Ascending aorta (tissue), 2 donors: Measurements from ENCODE around the gene PLEK. TPM values are rescaled to one million over a fixed set of nuclear protein-coding genes. Genes with fewer than 3 reads are reported as not detected.

Experiments used
- DNase-seq, 2 donors: peaks; one replicate each; pipeline ENCODE4 v3.0.0-alpha.2; 2019; ENCODE audit warnings: low spot score in 2 of 2
- H3K27ac ChIP-seq, 2 donors: fragments of 200-600 bp; sonication (generic); one replicate each; pipeline ENCODE4 v1.5.1; 2016 to 2017; ENCODE audit warnings: mild to moderate bottlenecking in 1 of 2
- H3K27me3 ChIP-seq: fragments of 200-600 bp; sonication (generic); one replicate; pipeline ENCODE4 v1.5.1; 2017
- H3K36me3 ChIP-seq, 2 donors: fragments of 200-600 bp; sonication (generic); one replicate each; pipeline ENCODE4 v1.5.1; 2016
- H3K4me1 ChIP-seq, 2 donors: fragments of 200-600 bp; sonication (generic); one replicate each; pipeline ENCODE4 v1.5.1; 2016 to 2017; ENCODE audit warnings: mild to moderate bottlenecking in 1 of 2
- H3K4me3 ChIP-seq, 2 donors: fragments of 200-600 bp; sonication (generic); one replicate each; pipeline ENCODE4 v1.5.1; 2016 to 2017; ENCODE audit warnings: mild to moderate bottlenecking in 1 of 2
- H3K9me3 ChIP-seq, 2 donors: fragments of 200-600 bp; sonication (generic); one replicate each; pipeline ENCODE4 v1.5.1; 2016
- CTCF ChIP-seq, 3 experiments: fragments of 200-600 bp in 2 of 3; fragments of 450-650 bp in 1 of 3; sonication (generic) in 2 of 3; IDR thresholded peaks; one replicate each; pipeline ENCODE4 v1.5.1; 2016 to 2019; ENCODE audit warnings: antibody characterized with exemption in 3 of 3, mild to moderate bottlenecking in 1 of 3, moderate library complexity in 1 of 3
- intact Hi-C: fragments of 100-400 bp; cut with DNase I; formaldehyde crosslinking; loops from one replicate; pipeline ENCODE4 v1.15.1; 2023
- total RNA-seq: library from RNA; depleted of rRNA; stranded (reverse); fragments of >200 nt; gene quantifications from one replicate; pipeline ENCODE4 v1.1.0, GENCODE V29; 2016

Gene PLEK
- total RNA-seq, 1 donor from 2014 or later, result 1.5 TPM

DNA sequence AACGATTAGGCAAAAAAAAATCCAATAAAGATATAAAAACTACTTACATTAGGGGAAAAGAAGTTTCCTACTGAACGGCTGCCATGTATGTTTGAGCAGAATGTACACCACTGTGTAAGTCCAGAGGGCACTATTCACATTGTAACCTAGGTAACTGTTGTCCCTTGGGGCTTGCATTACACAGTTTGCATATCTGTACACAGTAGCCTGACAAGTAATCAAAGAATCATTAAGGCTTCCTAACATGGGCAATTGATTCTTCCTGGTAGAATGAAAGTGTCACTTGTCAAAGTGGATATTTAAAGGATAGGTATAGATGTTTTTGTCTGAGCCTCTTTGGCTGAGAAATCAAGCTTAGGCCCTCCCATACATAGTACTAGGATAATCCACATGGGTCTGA lies 39.1 kb downstream of the PLEK start:
- no peak for DNase-seq
- intact Hi-C loops, result no loop called here
- Histone ChIP-seq H3K27ac (no peak overlapping the region), H3K9me3 (no peaks in the 10 kb centered on the region), H3K27me3 (no peaks in the 10 kb centered on the region), H3K36me3 (no peaks in the 10 kb centered on the region), H3K4me3 (no peak overlapping the region), H3K4me1 (no peaks in the 10 kb centered on the region)
- TF ChIP-seq CTCF (IDR thresholded peaks at IDR 0.05), result no peak

- H3K4me1 ChIP-seq, result no peaks in the 10 kb centered on the region
- no peak for DNase-seq
- no peaks in the 10 kb centered on the region for H3K36me3 ChIP-seq
- intact Hi-C loops, result no loop called here
- no peaks in the 10 kb centered on the region for H3K9me3 ChIP-seq
- H3K4me3 ChIP-seq, result no peak overlapping the region
- TF ChIP-seq CTCF (IDR thresholded peaks at IDR 0.05), result no peak
- no peak overlapping the region for H3K27ac ChIP-seq
- H3K27me3 ChIP-seq, result no peaks in the 10 kb centered on the region
These were observed 40.1 kb downstream of the PLEK start for GRCh38 chr2:68404893-68405799.

- no peaks in the 10 kb centered on the region for H3K4me1 ChIP-seq
- H3K4me3 ChIP-seq, result no peak overlapping the region
- no peaks in the 10 kb centered on the region for H3K36me3 ChIP-seq
- H3K27ac ChIP-seq, result no peak overlapping the region
- intact Hi-C loops, result no loop called here
- no peak for DNase-seq
- no peak for TF ChIP-seq CTCF (IDR thresholded peaks at IDR 0.05)
- no peaks in the 10 kb centered on the region for H3K27me3 ChIP-seq
- no peaks in the 10 kb centered on the region for H3K9me3 ChIP-seq
These were observed 46.5 kb downstream of the PLEK start for GRCh38 chr2:68411397-68412126.

GRCh38 chr2:68412127-68412819 lies 47.2 kb downstream of the PLEK start:
- Histone ChIP-seq H3K27me3 (no peaks in the 10 kb centered on the region), H3K4me3 (no peak overlapping the region), H3K36me3 (no peaks in the 10 kb centered on the region), H3K9me3 (no peaks in the 10 kb centered on the region), H3K4me1 (no peaks in the 10 kb centered on the region), H3K27ac (no peak overlapping the region)
- intact Hi-C loops, result no loop called here
- TF ChIP-seq CTCF (IDR thresholded peaks at IDR 0.05), result no peak
- DNase-seq, result no peak

DNA sequence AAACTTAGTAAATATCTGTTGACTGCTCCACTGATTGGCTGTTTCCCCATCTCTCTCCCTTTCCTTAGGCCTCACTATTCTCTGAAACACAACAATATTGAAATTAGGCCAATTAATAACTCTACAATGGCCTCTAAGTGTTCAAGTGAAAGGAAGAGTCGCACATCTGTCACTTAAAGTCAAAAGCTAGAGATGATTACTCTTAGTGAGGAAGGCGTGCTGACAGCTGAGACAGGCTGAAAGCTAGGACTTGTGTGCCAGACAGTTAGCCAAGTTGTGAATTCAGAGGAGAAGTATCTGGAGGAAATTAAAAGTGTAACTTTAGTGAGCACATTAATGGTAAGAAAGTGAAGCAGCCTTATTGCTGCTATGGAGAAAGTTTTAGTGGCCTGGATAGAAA lies 48.4 kb downstream of the PLEK start:
- H3K36me3 ChIP-seq, result no peaks in the 10 kb centered on the region
- H3K27ac ChIP-seq, result no peak overlapping the region
- no peak overlapping the region for H3K4me3 ChIP-seq
- no peaks in the 10 kb centered on the region for H3K27me3 ChIP-seq
- H3K4me1 ChIP-seq, result no peaks in the 10 kb centered on the region
- intact Hi-C loops, result no loop called here
- H3K9me3 ChIP-seq, result no peaks in the 10 kb centered on the region
- TF ChIP-seq CTCF (IDR thresholded peaks at IDR 0.05), result no peak
- no peak for DNase-seq
